Psoas muscle (tissue), 8 donors: ENCODE results near the gene EXD2. TPM values are rescaled to one million over a fixed set of nuclear protein-coding genes. Genes with fewer than 3 reads are reported as not detected.

Experiments used
- ATAC-seq, 4 donors: fragments of 200-7000 bp; cut with Tn5 transposase; one replicate each; pipeline ENCODE4 v1.9.1; 2020; ENCODE audit warnings: moderate library complexity in 3 of 4, mild to moderate bottlenecking in 2 of 4
- DNase-seq, 2 donors: peaks; one replicate each; pipeline ENCODE4 v3.0.0-alpha.2; 2020
- H3K27ac ChIP-seq: fragments of 200-600 bp; one replicate; pipeline ENCODE4 v1.8.0; 2022
- H3K27me3 ChIP-seq, 3 donors: fragments of 200-600 bp in 1 of 3; one replicate each; pipeline versions ENCODE4 v1.6.1 to v1.8.0; 2013 to 2022; ENCODE audit warnings: low read length in 2 of 3, mild to moderate bottlenecking in 2 of 3, moderate library complexity in 1 of 3; ENCODE audit not compliant: insufficient read depth in 3 of 3
- H3K36me3 ChIP-seq, 2 donors: fragments of 200-600 bp in 1 of 2; one replicate each; pipeline versions ENCODE4 v1.6.1 to v1.8.0; 2013 to 2022; ENCODE audit warnings: low read depth in 1 of 2, mild to moderate bottlenecking in 1 of 2, moderate library complexity in 1 of 2; ENCODE audit not compliant: insufficient read depth in 1 of 2
- H3K4me1 ChIP-seq: fragments of 200-600 bp; one replicate; pipeline ENCODE4 v1.8.0; 2022
- H3K4me3 ChIP-seq: fragments of 200-600 bp; one replicate; pipeline ENCODE4 v1.8.0; 2022; ENCODE audit warnings: mild to moderate bottlenecking
- H3K9me3 ChIP-seq: fragments of 200-600 bp; one replicate; pipeline ENCODE4 v1.8.0; 2022
- WGBS, 3 donors: extraction: QIAGEN DNeasy Blood & Tissue Kit; methylation state at CpG; one replicate each; pipeline versions ENCODE4 v1.1.6 to v1.1.7; 2013; 5-methylcytosine and 5-hydroxymethylcytosine counted together
- intact Hi-C, 2 donors: fragments of 100-400 bp; cut with DNase I; formaldehyde crosslinking; loops; one replicate each; pipeline versions ENCODE4 v1.11.0 to v1.14.2; 2022
- polyA plus RNA-seq, 3 donors: library from polyadenylated mRNA; stranded (reverse); fragments of 200-250 nt; gene quantifications; one replicate each; pipeline ENCODE4 v1.2.3, GENCODE V29; 2013
- total RNA-seq, 4 donors: library from RNA; stranded (reverse); fragmentation: NEBNext Ultra II Directional in 2 of 4; extraction: Animal tissue kit (Norgen Biotek cat#: 25700) in 2 of 4; gene quantifications; one replicate each; pipeline versions ENCODE4 v1.2.1 to v1.2.4, GENCODE V29; 2021 to 2023
- TF ChIP-seq, protein P1 (sequence below): fragments of 200-600 bp; IDR thresholded peaks from one replicate; pipeline ENCODE4 v1.8.0; 2022; ENCODE audit warnings: antibody characterized with exemption
- donor health status: healthy with polysubstance abuse.
- donor health status: DM: no; HTN: no; CAD: no; lungs with moderate emphysema.
- donor health status: Bipolar disorder and iron deficiency.
- donor health status: healthy.
- donor health status: DM: yes; HTN: yes; CAD: no.
- donor health status: DM: no; HTN: no; CAD: no.
- donor health status: DM: no; HTN: no; CAD: no.
- donor health status: DM: yes; HTN: yes; CAD: no.

EXD2 gene
- total and polyA plus RNA-seq, 7 donors: 6.8 to 17.3 (median 12.6) TPM

DNA sequence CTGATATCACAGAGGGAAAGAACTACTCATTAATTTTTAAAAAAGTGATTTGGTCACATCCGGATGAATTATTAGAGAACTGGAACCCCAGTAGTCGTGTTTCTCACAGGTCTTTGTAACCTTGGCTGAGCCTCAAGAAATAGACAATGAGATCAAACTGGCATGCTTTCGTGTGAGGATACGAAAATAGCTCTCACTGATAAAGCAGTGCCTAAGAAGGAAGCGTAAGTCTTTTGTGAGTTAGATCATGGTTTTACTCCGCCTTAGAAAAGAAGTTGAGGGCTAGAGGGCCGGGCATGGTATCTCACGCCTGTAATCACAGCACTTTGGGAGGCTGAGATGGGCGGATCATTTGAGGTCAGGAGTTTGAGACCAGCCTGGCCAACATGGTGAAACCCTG, 34.9 kb downstream of the EXD2 start:
- no peaks in the 10 kb centered on the region for H3K9me3 ChIP-seq
- ATAC-seq: peak in 3 of 4 donors; percentile 30 to 59 (median 44)
- H3K4me3 ChIP-seq: no peak overlapping the region
- H3K27ac ChIP-seq: peak overlapping the region; percentile 39
- WGBS, 3 donors: 35 to 43% (median 37%) methylated on average over 9 of the region's 9 CpGs
- no peaks in the 10 kb centered on the region for H3K27me3 ChIP-seq
- intact Hi-C loops: no loop called here
- H3K4me1 ChIP-seq: peaks cover 10% of the 10 kb centered on the region
- no peak for DNase-seq
- TF ChIP-seq, protein P1, sequence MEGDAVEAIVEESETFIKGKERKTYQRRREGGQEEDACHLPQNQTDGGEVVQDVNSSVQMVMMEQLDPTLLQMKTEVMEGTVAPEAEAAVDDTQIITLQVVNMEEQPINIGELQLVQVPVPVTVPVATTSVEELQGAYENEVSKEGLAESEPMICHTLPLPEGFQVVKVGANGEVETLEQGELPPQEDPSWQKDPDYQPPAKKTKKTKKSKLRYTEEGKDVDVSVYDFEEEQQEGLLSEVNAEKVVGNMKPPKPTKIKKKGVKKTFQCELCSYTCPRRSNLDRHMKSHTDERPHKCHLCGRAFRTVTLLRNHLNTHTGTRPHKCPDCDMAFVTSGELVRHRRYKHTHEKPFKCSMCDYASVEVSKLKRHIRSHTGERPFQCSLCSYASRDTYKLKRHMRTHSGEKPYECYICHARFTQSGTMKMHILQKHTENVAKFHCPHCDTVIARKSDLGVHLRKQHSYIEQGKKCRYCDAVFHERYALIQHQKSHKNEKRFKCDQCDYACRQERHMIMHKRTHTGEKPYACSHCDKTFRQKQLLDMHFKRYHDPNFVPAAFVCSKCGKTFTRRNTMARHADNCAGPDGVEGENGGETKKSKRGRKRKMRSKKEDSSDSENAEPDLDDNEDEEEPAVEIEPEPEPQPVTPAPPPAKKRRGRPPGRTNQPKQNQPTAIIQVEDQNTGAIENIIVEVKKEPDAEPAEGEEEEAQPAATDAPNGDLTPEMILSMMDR: no peak
- H3K36me3 ChIP-seq: peaks cover 2 to 46% of the 10 kb centered on the region in 2 donors

DNA sequence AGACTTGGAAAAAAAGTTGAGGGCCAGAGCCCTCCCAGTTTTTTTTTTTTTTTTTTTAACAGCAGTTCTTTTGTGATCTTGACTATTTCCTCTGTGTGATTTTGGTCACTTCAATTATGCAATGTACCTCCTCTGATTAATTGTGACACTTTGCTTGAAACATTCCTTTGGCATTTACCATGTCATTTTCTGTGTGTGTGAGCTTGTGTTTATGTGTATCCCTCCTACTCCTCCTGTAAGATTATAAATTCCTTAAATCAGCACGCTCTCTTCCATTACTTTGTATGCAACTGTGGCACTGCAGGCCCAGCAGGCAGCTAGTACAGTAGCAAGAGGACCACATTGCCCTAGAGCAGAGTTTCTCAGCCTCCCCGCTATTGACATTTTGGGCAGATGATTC, 35.4 kb downstream of the EXD2 start:
- TF ChIP-seq, protein P1: no peak
- DNase-seq (no peak), ATAC-seq (peak in 2 of 4 donors; percentile 50 to 63)
- Histone ChIP-seq H3K9me3 (no peaks in the 10 kb centered on the region), H3K27ac (peak overlapping the region; percentile 39), H3K4me3 (no peak overlapping the region), H3K4me1 (peaks cover 10% of the 10 kb centered on the region), H3K36me3 (peaks cover 2 to 52% of the 10 kb centered on the region in 2 donors), H3K27me3 (no peaks in the 10 kb centered on the region)
- intact Hi-C loops: no loop called here
- WGBS, 3 donors: 95 to 97% (median 96%) methylated on average over 2 of the region's 2 CpGs

DNA sequence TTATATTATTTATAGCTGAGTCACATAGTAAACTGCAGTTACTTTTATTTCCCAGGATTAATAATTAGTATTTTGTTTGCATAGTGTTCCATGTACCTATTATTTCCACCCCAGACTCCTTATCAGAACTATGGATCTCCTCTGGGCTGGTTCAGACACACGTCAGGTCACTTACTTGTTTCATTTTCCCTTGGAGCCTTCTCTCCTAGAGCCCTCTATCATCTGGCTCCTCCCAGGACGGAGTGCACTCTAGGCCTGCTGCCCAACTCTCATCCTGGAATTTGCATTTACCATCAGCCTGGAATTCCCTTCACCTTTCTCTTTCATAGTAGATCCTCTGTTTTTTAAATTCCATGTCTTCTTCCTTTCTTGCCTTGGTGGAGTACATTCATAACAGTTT, 40.2 kb downstream of the EXD2 start:
- Histone ChIP-seq H3K27me3 (no peaks in the 10 kb centered on the region), H3K9me3 (no peaks in the 10 kb centered on the region), H3K4me3 (no peak overlapping the region), H3K27ac (no peak overlapping the region), H3K36me3 (peaks cover 8 to 53% of the 10 kb centered on the region in 2 donors), H3K4me1 (peaks cover 9% of the 10 kb centered on the region)
- no peak for DNase-seq
- intact Hi-C loops: no loop called here
- WGBS, 3 donors: 58 to 73% (median 72%) methylated on average over 2 of the region's 2 CpGs
- no peak for ATAC-seq
- TF ChIP-seq, protein P1: no peak

DNA sequence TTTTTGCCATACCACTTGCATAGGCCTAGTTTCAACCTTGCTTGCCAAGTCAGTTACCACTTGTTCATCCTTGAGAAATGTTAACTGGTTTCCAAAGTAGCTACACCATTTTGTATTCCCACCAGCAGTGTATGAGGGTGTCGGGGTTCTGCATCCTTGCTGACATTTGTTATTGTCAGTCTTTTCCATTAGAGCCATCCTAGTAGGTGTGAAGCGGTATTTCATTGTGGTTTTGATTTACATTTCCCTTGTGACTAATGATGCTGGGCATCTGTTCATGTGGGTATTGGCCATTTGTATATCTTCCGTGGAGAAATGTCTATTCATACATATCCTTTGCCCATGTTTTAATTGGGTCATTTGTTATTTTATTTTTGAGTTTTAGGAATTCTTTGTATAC, 41.1 kb downstream of the EXD2 start:
- H3K27me3 ChIP-seq: no peaks in the 10 kb centered on the region
- DNase-seq (no peak), ATAC-seq (peak in 1 of 4 donors; percentile 33)
- peaks cover under 1% of the 10 kb centered on the region for H3K4me1 ChIP-seq
- WGBS, 3 donors: 76 to 88% (median 84%) methylated on average over 3 of the region's 3 CpGs
- no peak overlapping the region for H3K4me3 ChIP-seq
- no peaks in the 10 kb centered on the region for H3K9me3 ChIP-seq
- TF ChIP-seq, protein P1: no peak
- intact Hi-C loops: no loop called here
- H3K27ac ChIP-seq: no peak overlapping the region
- H3K36me3 ChIP-seq: peaks cover 8 to 62% of the 10 kb centered on the region in 2 donors

DNA sequence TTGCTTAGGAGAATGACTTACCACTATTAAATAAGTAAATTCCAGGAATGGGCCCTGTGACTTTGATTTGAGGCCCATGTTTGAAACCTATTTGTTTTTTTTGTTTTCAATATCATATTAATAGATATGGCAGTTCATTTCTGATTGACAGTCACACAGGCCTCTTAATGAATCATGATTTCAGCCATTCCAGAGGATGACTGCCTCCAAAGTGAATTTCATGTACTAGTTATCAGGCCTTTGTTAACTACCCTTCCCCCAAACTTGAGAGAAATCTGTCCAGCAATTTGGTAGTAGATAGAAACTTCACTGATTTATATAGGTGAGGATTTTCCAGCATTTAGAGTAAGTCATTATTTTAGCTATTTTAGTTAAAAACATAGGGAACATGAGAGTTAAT, 42.8 kb downstream of the EXD2 start:
- intact Hi-C loops: no loop called here
- DNase-seq: no peak

More for the DNA sequence above, 42.8 kb downstream of the EXD2 start:
- Histone ChIP-seq H3K4me1 (no peaks in the 10 kb centered on the region), H3K36me3 (peaks cover 8 to 74% of the 10 kb centered on the region in 2 donors), H3K9me3 (no peaks in the 10 kb centered on the region), H3K27me3 (no peaks in the 10 kb centered on the region), H3K27ac (no peak overlapping the region), H3K4me3 (no peak overlapping the region)
- ATAC-seq: no peak
- TF ChIP-seq, protein P1: no peak
